Prostate gland (tissue), 2 donors: ENCODE measurements around the gene SIX5. TPM values are rescaled to one million over a fixed set of nuclear protein-coding genes. Genes with fewer than 3 reads are reported as not detected.

Experiments used
- DNase-seq: peaks from one replicate; pipeline ENCODE4 v3.0.0-alpha.2; 2019; ENCODE audit warnings: low spot score
- H3K27ac ChIP-seq, 2 donors: fragments of 200-600 bp; sonication (generic); 2 replicates each; pipeline ENCODE4 v1.5.1; 2017 to 2019
- H3K27me3 ChIP-seq: fragments of 200-600 bp; sonication (generic); replicated peaks from 2 replicates; pipeline ENCODE4 v1.5.1; 2019; ENCODE audit not compliant: insufficient read depth
- H3K36me3 ChIP-seq, 2 donors: fragments of 200-600 bp; sonication (generic); 1 replicate in 1 of 2; 2 replicates in 1 of 2; pipeline versions ENCODE4 v1.5.1 to v1.8.1; 2017 to 2019
- H3K4me1 ChIP-seq: fragments of 200-600 bp; sonication (generic); replicated peaks from 2 replicates; pipeline ENCODE4 v1.5.1; 2019
- H3K4me3 ChIP-seq, 2 donors: fragments of 200-600 bp; sonication (generic); 2 replicates each; pipeline ENCODE4 v1.5.1; 2017 to 2019
- H3K9me3 ChIP-seq: fragments of 200-600 bp; sonication (generic); 2 replicates; pipeline ENCODE4 v1.5.1; 2017
- POLR2A ChIP-seq: fragments of 450-650 bp; IDR thresholded peaks from one replicate; pipeline ENCODE4 v1.6.1; 2016; ENCODE audit warnings: antibody characterized with exemption, mild to moderate bottlenecking
- POLR2AphosphoS5 ChIP-seq: sonication (generic); formaldehyde crosslinking; IDR thresholded peaks from one replicate; pipeline ENCODE4 v1.6.1; 2017; ENCODE audit warnings: antibody characterized with exemption
- WGBS: methylation state at CpG from one replicate; pipeline ENCODE4 v1.1.5; 2018; 5-methylcytosine and 5-hydroxymethylcytosine counted together
- intact Hi-C: fragments of 100-400 bp; cut with DNase I; formaldehyde crosslinking; loops from one replicate; pipeline ENCODE4 v1.14.2; 2022
- total RNA-seq, 2 donors: library from RNA; depleted of rRNA; stranded (reverse); fragments of >200 nt; gene quantifications; one replicate each; pipeline ENCODE4 v1.1.0, GENCODE V29; 2016
- TF ChIP-seq, protein P1 (sequence below), 4 experiments: fragments of 200-600 bp in 2 of 4; fragments of 450-650 bp in 2 of 4; sonication (generic) in 2 of 4; IDR thresholded peaks; 1 replicate in 3 of 4; 2 replicates in 1 of 4; pipeline ENCODE4 v1.5.1; 2016 to 2019; ENCODE audit warnings: antibody characterized with exemption in 4 of 4, mild to moderate bottlenecking in 2 of 4, moderate library complexity in 2 of 4

The SIX5 gene
- total RNA-seq, 2 donors from 2014 or later: 33.7 to 37.5 TPM

DNA sequence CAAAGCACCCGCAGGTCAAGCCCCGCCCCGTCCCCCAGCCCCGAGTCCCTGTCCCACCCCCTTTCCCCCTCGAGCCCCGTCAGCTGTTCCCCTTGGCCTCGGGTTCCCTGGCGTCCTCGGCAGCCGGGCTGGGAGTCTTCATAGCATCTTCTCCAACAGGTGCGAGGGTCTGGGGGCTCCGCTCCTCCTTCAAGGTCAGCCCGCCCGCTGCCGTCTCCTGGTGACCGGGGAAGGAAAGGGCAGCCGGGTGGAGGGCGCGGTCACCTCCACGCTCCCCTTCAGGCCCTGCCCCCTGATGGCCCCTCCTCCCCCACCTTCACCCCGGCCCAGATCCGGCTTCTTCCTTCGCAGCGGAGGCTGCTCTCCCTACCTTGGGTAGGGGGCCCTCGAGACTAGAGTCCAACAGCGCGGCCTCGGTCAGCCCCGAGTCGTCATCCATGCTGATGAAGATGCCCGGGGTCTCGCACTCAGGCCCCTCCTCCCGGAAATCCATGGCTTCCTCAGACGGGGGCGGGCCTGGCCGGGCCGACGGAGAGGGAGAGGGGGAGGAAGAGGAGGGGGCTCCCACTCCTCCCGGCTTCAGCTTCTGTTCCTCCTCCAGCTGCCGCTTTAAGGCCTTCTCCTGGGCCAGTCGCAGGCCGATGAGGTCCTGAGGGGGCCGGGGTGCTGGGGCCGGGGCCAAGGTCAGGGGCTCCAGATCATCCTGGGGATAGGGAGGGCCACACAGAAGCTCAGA is 46.6 kb upstream of the SIX5 start:
- peak overlapping the region; percentile 6 to 18 for H3K4me3 ChIP-seq
- no peaks in the 10 kb centered on the region for H3K9me3 ChIP-seq
- H3K36me3 ChIP-seq: no peaks in the 10 kb centered on the region
- no peak overlapping the region for H3K27ac ChIP-seq
- no peaks in the 10 kb centered on the region for H3K4me1 ChIP-seq
- H3K27me3 ChIP-seq: no peaks in the 10 kb centered on the region
- TF ChIP-seq POLR2AphosphoS5: no peak
- TF ChIP-seq, protein P1, sequence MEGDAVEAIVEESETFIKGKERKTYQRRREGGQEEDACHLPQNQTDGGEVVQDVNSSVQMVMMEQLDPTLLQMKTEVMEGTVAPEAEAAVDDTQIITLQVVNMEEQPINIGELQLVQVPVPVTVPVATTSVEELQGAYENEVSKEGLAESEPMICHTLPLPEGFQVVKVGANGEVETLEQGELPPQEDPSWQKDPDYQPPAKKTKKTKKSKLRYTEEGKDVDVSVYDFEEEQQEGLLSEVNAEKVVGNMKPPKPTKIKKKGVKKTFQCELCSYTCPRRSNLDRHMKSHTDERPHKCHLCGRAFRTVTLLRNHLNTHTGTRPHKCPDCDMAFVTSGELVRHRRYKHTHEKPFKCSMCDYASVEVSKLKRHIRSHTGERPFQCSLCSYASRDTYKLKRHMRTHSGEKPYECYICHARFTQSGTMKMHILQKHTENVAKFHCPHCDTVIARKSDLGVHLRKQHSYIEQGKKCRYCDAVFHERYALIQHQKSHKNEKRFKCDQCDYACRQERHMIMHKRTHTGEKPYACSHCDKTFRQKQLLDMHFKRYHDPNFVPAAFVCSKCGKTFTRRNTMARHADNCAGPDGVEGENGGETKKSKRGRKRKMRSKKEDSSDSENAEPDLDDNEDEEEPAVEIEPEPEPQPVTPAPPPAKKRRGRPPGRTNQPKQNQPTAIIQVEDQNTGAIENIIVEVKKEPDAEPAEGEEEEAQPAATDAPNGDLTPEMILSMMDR (IDR thresholded peaks at IDR 0.05): no peak
- TF ChIP-seq POLR2A: no peak
- 36% methylated on average over 44 of the region's 44 CpGs for WGBS
- intact Hi-C loops: loop anchor here (5.0 kb wide), 1 partner anchor 67 kb away; no protein-coding TSS in a partner anchor
- DNase-seq: no peak

DNA sequence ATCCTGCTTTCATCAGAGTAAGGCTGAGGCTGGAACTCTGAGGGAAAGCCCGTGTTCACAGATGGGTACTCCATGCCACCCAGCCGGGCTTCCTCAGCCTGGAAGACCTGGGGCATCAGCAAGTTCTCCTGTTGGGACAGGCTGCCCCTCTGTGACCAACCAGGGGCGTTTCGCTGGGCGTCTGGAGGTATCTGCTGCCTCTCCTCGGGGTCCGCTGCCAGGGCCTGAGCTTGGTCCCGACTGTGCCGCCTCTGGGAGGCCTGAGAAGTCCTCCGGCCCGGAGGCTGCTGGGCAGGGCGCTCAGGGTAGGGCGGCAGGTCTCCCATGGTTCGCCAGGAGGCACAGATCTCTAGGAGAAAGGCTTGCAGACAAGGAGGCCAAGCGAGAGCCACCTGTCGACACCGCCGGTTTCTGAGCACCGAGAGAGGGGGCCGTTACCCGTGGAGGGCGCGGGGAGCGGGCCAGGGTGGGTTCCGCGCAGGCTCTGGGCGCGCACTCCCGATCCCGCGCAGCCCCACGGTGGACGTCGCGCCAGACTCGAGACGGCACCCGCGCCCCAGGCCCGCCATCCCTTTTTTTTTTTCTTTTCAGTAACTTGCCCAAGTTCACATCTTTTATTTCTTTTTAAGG is 45.9 kb upstream of the SIX5 start, which contains the start of gene RSPH6A:
TSS of gene RSPH6A (minus strand) at position 458 of the 630 bp plus-strand sequence. CDS start at position 326, 132 bp downstream.
- Histone ChIP-seq H3K4me3 (peak within 1 kb of the TSS; percentile 6 to 18), H3K4me1 (no peaks in the 10 kb centered on the region), H3K36me3 (no peaks in the 10 kb centered on the region), H3K27me3 (no peaks in the 10 kb centered on the region), H3K27ac (no peak within 1 kb of the TSS), H3K9me3 (no peaks in the 10 kb centered on the region)
- DNase-seq: no peak
- intact Hi-C loops: loop anchor here (5.0 kb wide), 1 partner anchor 67 kb away; no protein-coding TSS in a partner anchor
- TF ChIP-seq POLR2AphosphoS5: no peak
- TF ChIP-seq POLR2A: no peak
- TF ChIP-seq, protein P1 (IDR thresholded peaks at IDR 0.05): no peak
- WGBS: 39% methylated on average over 40 of the region's 40 CpGs

DNA sequence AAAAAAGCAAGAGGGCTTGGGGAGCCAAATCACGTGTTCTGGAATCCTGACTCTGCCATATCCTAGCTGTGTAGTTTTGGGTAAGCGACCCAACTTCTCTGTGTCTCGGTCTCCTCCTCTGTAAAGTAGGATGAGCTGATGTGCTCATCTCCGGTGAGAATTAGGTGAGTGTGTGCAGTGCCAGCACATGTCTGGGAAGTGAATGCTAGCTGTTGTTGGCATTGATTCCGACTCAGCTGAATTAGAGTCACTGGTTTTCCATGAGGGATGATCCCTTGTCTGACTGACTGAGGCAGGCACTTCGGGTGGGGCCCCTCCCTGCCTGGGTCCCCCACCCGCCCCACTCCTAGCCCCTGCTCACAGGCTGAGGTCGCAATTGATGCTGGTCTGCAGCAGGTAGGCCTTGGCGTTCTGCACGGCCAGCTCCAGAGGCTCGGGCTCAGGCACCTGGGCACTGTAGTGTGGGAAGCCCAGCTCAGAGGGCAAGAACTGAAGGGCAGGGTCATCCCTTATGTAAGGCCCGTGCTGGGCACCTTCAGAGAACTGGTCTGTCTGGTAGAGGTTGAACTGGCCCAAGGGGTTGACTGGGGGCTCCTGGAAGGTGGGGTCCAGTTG is 45.2 kb upstream of the SIX5 start:
- no peak overlapping the region for H3K27ac ChIP-seq
- no peaks in the 10 kb centered on the region for H3K36me3 ChIP-seq
- TF ChIP-seq POLR2A: no peak
- TF ChIP-seq POLR2AphosphoS5: no peak
- TF ChIP-seq, protein P1 (IDR thresholded peaks at IDR 0.05): no peak
- H3K9me3 ChIP-seq: no peaks in the 10 kb centered on the region
- intact Hi-C loops: no loop called here
- no peaks in the 10 kb centered on the region for H3K27me3 ChIP-seq
- DNase-seq: no peak
- WGBS: 84% methylated on average over 12 of the region's 12 CpGs
- no peaks in the 10 kb centered on the region for H3K4me1 ChIP-seq
- H3K4me3 ChIP-seq: no peak overlapping the region

DNA sequence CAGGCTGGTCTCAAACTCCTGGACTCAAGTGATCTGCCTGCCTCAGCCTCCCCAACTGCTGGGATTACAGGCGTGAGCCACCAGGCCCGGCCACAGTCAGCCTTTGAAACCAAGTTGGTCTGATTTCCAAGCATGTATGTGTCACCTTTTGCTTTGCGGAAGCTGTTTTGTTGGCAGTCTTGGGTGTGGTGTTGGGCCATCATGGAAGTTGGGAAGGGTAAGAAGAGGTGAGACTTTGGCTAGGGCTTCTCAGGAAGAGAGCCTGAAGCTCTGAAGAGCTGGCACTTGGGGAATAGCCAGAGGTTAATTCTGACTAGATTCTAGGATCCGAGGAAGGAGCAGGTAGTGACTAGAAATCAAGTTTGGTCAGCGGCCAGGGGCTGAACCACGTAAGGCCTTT is 43.2 kb upstream of the SIX5 start:
- no peak for DNase-seq
- Histone ChIP-seq H3K9me3 (no peaks in the 10 kb centered on the region), H3K27ac (no peak overlapping the region), H3K4me3 (no peak overlapping the region), H3K27me3 (no peaks in the 10 kb centered on the region), H3K4me1 (no peaks in the 10 kb centered on the region), H3K36me3 (no peaks in the 10 kb centered on the region)
- 77% methylated on average over 6 of the region's 6 CpGs for WGBS
- intact Hi-C loops: no loop called here
- TF ChIP-seq POLR2A (no peak), POLR2AphosphoS5 (no peak)
- TF ChIP-seq, protein P1 (IDR thresholded peaks at IDR 0.05): no peak
